Muscle of leg (tissue), 11 donors: ENCODE results near the gene DOCK1. TPM values are rescaled to one million over a fixed set of nuclear protein-coding genes. Genes with fewer than 3 reads are reported as not detected.

Experiments
- DNase-seq: peaks from one replicate; pipeline ENCODE4 v3.0.0; 2013
- H3K27ac ChIP-seq: one replicate; pipeline ENCODE4 v1.5.1; 2013; ENCODE audit warnings: mild to moderate bottlenecking, low read length, control low read depth
- H3K27me3 ChIP-seq: one replicate; pipeline ENCODE4 v1.6.1; 2013; ENCODE audit warnings: low read length; ENCODE audit not compliant: control insufficient read depth, insufficient read depth
- H3K36me3 ChIP-seq: one replicate; pipeline ENCODE4 v1.6.1; 2013; ENCODE audit warnings: low read length; ENCODE audit not compliant: control insufficient read depth, insufficient read depth
- H3K4me1 ChIP-seq: one replicate; pipeline ENCODE4 v1.6.1; 2013; ENCODE audit warnings: low read length; ENCODE audit not compliant: control insufficient read depth, insufficient read depth
- H3K4me3 ChIP-seq: one replicate; pipeline ENCODE4 v1.5.1; 2013; ENCODE audit warnings: low read length, control low read depth
- H3K9me3 ChIP-seq: replicated peaks from 2 replicates; pipeline ENCODE4 v1.6.1; 2013; ENCODE audit warnings: low read depth, low read length; ENCODE audit not compliant: control insufficient read depth
- WGBS: methylation state at CpG from one replicate; pipeline ENCODE4 v1.1.5; 2013; ENCODE audit warnings: missing lambda C conversion rate; ENCODE audit not compliant: insufficient coverage; 5-methylcytosine and 5-hydroxymethylcytosine counted together
- polyA plus RNA-seq, 8 donors: library from polyadenylated mRNA; unstranded; fragments of 120-200 nt; gene quantifications; one replicate each; pipeline versions ENCODE4 v1.2.1 to v1.2.3, GENCODE V29; 2013; ENCODE audit warnings: inconsistent platforms in 1 of 8, low replicate concordance in 1 of 8; ENCODE audit not compliant: insufficient read length in 8 of 8, insufficient read depth in 1 of 8
- total RNA-seq: library from RNA; stranded (reverse); fragments of 120-200 nt; gene quantifications from one replicate; pipeline ENCODE4 v1.2.4, GENCODE V29; 2013

Gene DOCK1
- total and polyA plus RNA-seq, 9 donors = 27.3 to 52.9 (median 37.1) TPM

- no peaks in the 10 kb centered on the region for H3K27me3 ChIP-seq
- DNase-seq = no peak
- H3K4me1 ChIP-seq = no peaks in the 10 kb centered on the region
- H3K4me3 ChIP-seq = no peak overlapping the region
- no peak overlapping the region for H3K27ac ChIP-seq
- 96% methylated on average over 6 of the region's 13 CpGs for WGBS
- H3K36me3 ChIP-seq = peaks cover 68% of the 10 kb centered on the region
- no peaks in the 10 kb centered on the region for H3K9me3 ChIP-seq
Measured at GRCh38 chr10:127444155-127444554, 538.9 kb downstream of the DOCK1 start.

- DNase-seq = no peak
- WGBS = 90% methylated on average over 17 of the region's 17 CpGs
- Histone ChIP-seq H3K27me3 (no peaks in the 10 kb centered on the region), H3K27ac (no peak overlapping the region), H3K4me3 (no peak overlapping the region), H3K36me3 (peaks cover 51% of the 10 kb centered on the region), H3K4me1 (no peaks in the 10 kb centered on the region), H3K9me3 (no peaks in the 10 kb centered on the region)
Measured at GRCh38 chr10:127447197-127447596, 542.0 kb downstream of the DOCK1 start.

GRCh38 chr10:127449490-127449889 is 544.3 kb downstream of the DOCK1 start:
- DNase-seq = no peak
- H3K27me3 ChIP-seq = no peaks in the 10 kb centered on the region
- H3K4me1 ChIP-seq = peaks cover 3% of the 10 kb centered on the region
- H3K9me3 ChIP-seq = no peaks in the 10 kb centered on the region
- no peak overlapping the region for H3K27ac ChIP-seq
- H3K4me3 ChIP-seq = no peak overlapping the region
- 100% methylated on average over 1 of the region's 3 CpGs for WGBS
- peaks cover 37% of the 10 kb centered on the region for H3K36me3 ChIP-seq

GRCh38 chr10:127450644-127451043 is 545.4 kb downstream of the DOCK1 start:
- WGBS = no CpG with 5 or more reads among the region's 4 CpGs
- Histone ChIP-seq H3K36me3 (peaks cover 29% of the 10 kb centered on the region), H3K27me3 (no peaks in the 10 kb centered on the region), H3K9me3 (no peaks in the 10 kb centered on the region), H3K27ac (no peak overlapping the region), H3K4me1 (peaks cover 3% of the 10 kb centered on the region), H3K4me3 (no peak overlapping the region)
- peak; percentile 55 for DNase-seq

- peaks cover 29% of the 10 kb centered on the region for H3K36me3 ChIP-seq
Measured at GRCh38 chr10:127451628-127452027, 546.4 kb downstream of the DOCK1 start.

GRCh38 chr10:127452568-127452967 is 547.3 kb downstream of the DOCK1 start:
- no peaks in the 10 kb centered on the region for H3K27me3 ChIP-seq
- H3K27ac ChIP-seq = peak overlapping the region; percentile 29
- no peak overlapping the region for H3K4me3 ChIP-seq
- WGBS = 70% methylated on average over 3 of the region's 3 CpGs
- H3K4me1 ChIP-seq = peaks cover 3% of the 10 kb centered on the region
- peak; percentile 22 for DNase-seq
- H3K9me3 ChIP-seq = no peaks in the 10 kb centered on the region
- peaks cover 19% of the 10 kb centered on the region for H3K36me3 ChIP-seq

More at GRCh38 chr10:127451628-127452027, 546.4 kb downstream of the DOCK1 start:
- 66% methylated on average over 2 of the region's 4 CpGs for WGBS
- DNase-seq = no peak
- peaks cover 3% of the 10 kb centered on the region for H3K4me1 ChIP-seq
- H3K27me3 ChIP-seq = no peaks in the 10 kb centered on the region
- H3K27ac ChIP-seq = no peak overlapping the region
- H3K9me3 ChIP-seq = no peaks in the 10 kb centered on the region
- H3K4me3 ChIP-seq = no peak overlapping the region

GRCh38 chr10:127453706-127454105 is 548.5 kb downstream of the DOCK1 start:
- peaks cover 3% of the 10 kb centered on the region for H3K4me1 ChIP-seq
- WGBS = no CpG with 5 or more reads among the region's 8 CpGs
- no peaks in the 10 kb centered on the region for H3K27me3 ChIP-seq
- DNase-seq = no peak
- no peak overlapping the region for H3K27ac ChIP-seq
- no peaks in the 10 kb centered on the region for H3K9me3 ChIP-seq
- no peak overlapping the region for H3K4me3 ChIP-seq
- H3K36me3 ChIP-seq = peaks cover 10% of the 10 kb centered on the region

GRCh38 chr10:127456122-127456521 is 550.9 kb downstream of the DOCK1 start:
- no peak overlapping the region for H3K27ac ChIP-seq
- H3K4me3 ChIP-seq = no peak overlapping the region
- peaks cover 3% of the 10 kb centered on the region for H3K9me3 ChIP-seq
- peaks cover 8% of the 10 kb centered on the region for H3K36me3 ChIP-seq
- peaks cover 2% of the 10 kb centered on the region for H3K27me3 ChIP-seq
- WGBS = 84% methylated on average over 9 of the region's 9 CpGs
- peak; percentile 7 for DNase-seq
- H3K4me1 ChIP-seq = peaks cover 3% of the 10 kb centered on the region

GRCh38 chr10:127458016-127458810 is 553.0 kb downstream of the DOCK1 start:
- no peak overlapping the region for H3K27ac ChIP-seq
- WGBS = 75% methylated on average over 8 of the region's 11 CpGs
- no peak overlapping the region for H3K4me3 ChIP-seq
- DNase-seq = no peak
- peaks cover 3% of the 10 kb centered on the region for H3K9me3 ChIP-seq
- peaks cover 2% of the 10 kb centered on the region for H3K27me3 ChIP-seq
- H3K4me1 ChIP-seq = no peaks in the 10 kb centered on the region
- H3K36me3 ChIP-seq = no peaks in the 10 kb centered on the region

GRCh38 chr10:127458829-127459228 is 553.6 kb downstream of the DOCK1 start:
- no peak for DNase-seq
- Histone ChIP-seq H3K4me1 (no peaks in the 10 kb centered on the region), H3K36me3 (no peaks in the 10 kb centered on the region), H3K27ac (no peak overlapping the region), H3K9me3 (peaks cover 3% of the 10 kb centered on the region), H3K27me3 (peaks cover 2% of the 10 kb centered on the region), H3K4me3 (no peak overlapping the region)
- 78% methylated on average over 5 of the region's 6 CpGs for WGBS
